CD14-positive monocyte (primary cell): Measurements from ENCODE around the gene ADGRL3. TPM values are rescaled to one million over a fixed set of nuclear protein-coding genes. Genes with fewer than 3 reads are reported as not detected.

Experiments
- DNase-seq, 3 donors: peaks; one replicate each; pipeline ENCODE4 v3.0.0-alpha.2; 2011 to 2022
- H2AFZ ChIP-seq: 2 replicates; pipeline ENCODE4 v1.6.0; 2012; ENCODE audit warnings: mild to moderate bottlenecking, low read depth, low read length, inconsistent platforms; ENCODE audit not compliant: insufficient read depth, poor library complexity, severe bottlenecking
- H3K27ac ChIP-seq, 2 donors: 1 replicate in 1 of 2; 2 replicates in 1 of 2; pipeline ENCODE4 v1.5.1; 2012 to 2013; ENCODE audit warnings: low read length in 2 of 2, control low read depth in 1 of 2, inconsistent platforms in 1 of 2, low read depth in 1 of 2, mild to moderate bottlenecking in 1 of 2
- H3K27me3 ChIP-seq, 2 donors: one replicate each; pipeline versions ENCODE4 v1.6.0 to v1.6.1; 2011 to 2013; ENCODE audit warnings: low read length in 2 of 2; ENCODE audit not compliant: control insufficient read depth in 2 of 2, insufficient read depth in 2 of 2
- H3K36me3 ChIP-seq, 2 donors: replicated peaks in 1 of 2; 1 replicate in 1 of 2; 2 replicates in 1 of 2; pipeline versions ENCODE4 v1.5.1 to v1.6.1; 2012 to 2013; ENCODE audit warnings: low read length in 2 of 2, control low read depth in 1 of 2, inconsistent platforms in 1 of 2, mild to moderate bottlenecking in 1 of 2; ENCODE audit not compliant: insufficient read depth in 2 of 2, control insufficient read depth in 1 of 2
- H3K4me1 ChIP-seq, 2 donors: 1 replicate in 1 of 2; 2 replicates in 1 of 2; pipeline versions ENCODE4 v1.5.1 to v1.6.1; 2012 to 2013; ENCODE audit warnings: low read length in 2 of 2, control low read depth in 1 of 2, inconsistent platforms in 1 of 2, mild to moderate bottlenecking in 1 of 2, moderate library complexity in 1 of 2; ENCODE audit not compliant: insufficient read depth in 2 of 2, control insufficient read depth in 1 of 2
- H3K4me2 ChIP-seq: replicated peaks from 2 replicates; pipeline ENCODE3; 2012; ENCODE audit warnings: low read length, moderate library complexity, mild to moderate bottlenecking; ENCODE audit not compliant: poor library complexity, severe bottlenecking; ENCODE audit errors: extremely low read depth
- H3K4me3 ChIP-seq, 3 experiments: fragments of 200-600 bp in 1 of 3; sonication (generic) in 1 of 3; replicated peaks in 1 of 3; 1 replicate in 2 of 3; 2 replicates in 1 of 3; pipeline ENCODE4 v1.5.1; 2011 to 2013; ENCODE audit warnings: low read length in 3 of 3, mild to moderate bottlenecking in 3 of 3, control low read depth in 2 of 3, low read depth in 2 of 3, inconsistent platforms in 1 of 3, moderate library complexity in 1 of 3
- H3K79me2 ChIP-seq: 2 replicates; pipeline ENCODE4 v1.6.0; 2012; ENCODE audit warnings: mild to moderate bottlenecking, control low read depth, inconsistent platforms, low read length, moderate library complexity; ENCODE audit not compliant: insufficient read depth
- H3K9ac ChIP-seq: 2 replicates; pipeline ENCODE4 v1.6.0; 2017; ENCODE audit warnings: low read length, mild to moderate bottlenecking; ENCODE audit not compliant: insufficient read depth, poor library complexity, severe bottlenecking
- H3K9me3 ChIP-seq, 2 donors: replicated peaks in 1 of 2; 1 replicate in 1 of 2; 2 replicates in 1 of 2; pipeline versions ENCODE4 v1.5.1 to v1.6.1; 2012 to 2013; ENCODE audit warnings: low read length in 2 of 2, control low read depth in 1 of 2; ENCODE audit not compliant: control insufficient read depth in 1 of 2, insufficient read depth in 1 of 2
- H4K20me1 ChIP-seq: 2 replicates; pipeline ENCODE4 v1.6.0; 2012; ENCODE audit warnings: mild to moderate bottlenecking, low read length, control low read depth, moderate library complexity; ENCODE audit not compliant: insufficient read depth
- H3K27ac Mint-ChIP-seq, 7 donors: one replicate each; pipeline ENCODE4 v1.8.0; 2020; ENCODE audit warnings: mild to moderate bottlenecking in 7 of 7, mixed read lengths in 7 of 7, moderate library complexity in 6 of 7, inconsistent platforms in 2 of 7
- H3K27me3 Mint-ChIP-seq, 3 donors: one replicate each; pipeline ENCODE4 v1.8.0; 2021 to 2022; ENCODE audit warnings: low read depth in 3 of 3, mild to moderate bottlenecking in 3 of 3, mixed read lengths in 3 of 3, moderate library complexity in 3 of 3, inconsistent platforms in 1 of 3
- H3K36me3 Mint-ChIP-seq, 2 donors: one replicate each; pipeline ENCODE4 v1.8.0; 2020; ENCODE audit warnings: mixed read lengths in 2 of 2, inconsistent platforms in 1 of 2, mild to moderate bottlenecking in 1 of 2
- H3K4me1 Mint-ChIP-seq: one replicate; pipeline ENCODE4 v1.8.0; 2020; ENCODE audit warnings: mild to moderate bottlenecking, mixed read lengths
- H3K4me3 Mint-ChIP-seq, 2 donors: one replicate each; pipeline ENCODE4 v1.8.0; 2020; ENCODE audit warnings: mild to moderate bottlenecking in 2 of 2, mixed read lengths in 2 of 2, moderate library complexity in 1 of 2
- H3K9me3 Mint-ChIP-seq, 7 donors: one replicate each; pipeline ENCODE4 v1.8.0; 2020 to 2022; ENCODE audit warnings: mixed read lengths in 7 of 7, mild to moderate bottlenecking in 6 of 7, moderate library complexity in 6 of 7, inconsistent platforms in 2 of 7
- CTCF ChIP-seq: fragments of 200-600 bp; IDR thresholded peaks from one replicate; pipeline ENCODE4 v1.8.0; 2022; ENCODE audit warnings: antibody characterized with exemption, mild to moderate bottlenecking
- WGBS: methylation state at CpG from one replicate; pipeline ENCODE4 v1.1.5; 2013; ENCODE audit warnings: missing lambda C conversion rate; ENCODE audit not compliant: insufficient coverage; 5-methylcytosine and 5-hydroxymethylcytosine counted together
- intact Hi-C, 2 donors: fragments of 100-400 bp; cut with micrococcal nuclease; formaldehyde crosslinking; loops; one replicate each; pipeline versions ENCODE4 v1.15.0 to v1.15.1; 2023
- polyA plus RNA-seq, 3 donors: library from polyadenylated mRNA; depleted of rRNA in 1 of 3; unstranded in 2 of 3; stranded (reverse) in 1 of 3; fragments of 300-500 nt in 2 of 3; fragments of >200 nt in 1 of 3; fragmentation: Illumina TruSeq in 2 of 3; gene quantifications; 1 replicate in 2 of 3; 2 replicates in 1 of 3; pipeline ENCODE4 v1.2.3, GENCODE V29; 2012 to 2021

The ADGRL3 gene
- polyA plus RNA-seq, 3 donors: not detected

GRCh38 chr4:61896634-61897033, 696.5 kb downstream of the ADGRL3 start:
- Mint-ChIP-seq H3K27ac (no peak overlapping the region), H3K4me1 (no peaks in the 10 kb centered on the region), H3K36me3 (no peaks in the 10 kb centered on the region), H3K27me3 (peaks cover 0 to 1% (median 0%) of the 10 kb centered on the region in 3 donors), H3K9me3 (peaks cover 1 to 11% (median 6%) of the 10 kb centered on the region in 7 donors), H3K4me3 (no peak overlapping the region)
- no peak overlapping the region for H3K27ac ChIP-seq
- no CpG with 5 or more reads among the region's 2 CpGs for WGBS
- no peaks in the 10 kb centered on the region for H3K79me2 ChIP-seq
- no peak for TF ChIP-seq CTCF
- DNase-seq: no peak
- no peak overlapping the region for H3K9ac ChIP-seq
- H3K4me1 ChIP-seq: no peaks in the 10 kb centered on the region
- H3K36me3 ChIP-seq: no peaks in the 10 kb centered on the region
- no peaks in the 10 kb centered on the region for H3K27me3 ChIP-seq
- H3K4me3 ChIP-seq: no peak overlapping the region
- H4K20me1 ChIP-seq: no peaks in the 10 kb centered on the region
- peaks cover 0 to 5% of the 10 kb centered on the region in 2 donors for H3K9me3 ChIP-seq
- H2AFZ ChIP-seq: no peak overlapping the region
- H3K4me2 ChIP-seq: no peak overlapping the region
- intact Hi-C loops: no loop called here

GRCh38 chr4:61909031-61909430, 708.9 kb downstream of the ADGRL3 start:
- Histone ChIP-seq H2AFZ (no peak overlapping the region), H3K79me2 (no peaks in the 10 kb centered on the region), H3K27me3 (no peaks in the 10 kb centered on the region), H3K9ac (no peak overlapping the region), H3K4me2 (no peak overlapping the region), H3K27ac (no peak overlapping the region), H4K20me1 (no peaks in the 10 kb centered on the region), H3K4me1 (no peaks in the 10 kb centered on the region), H3K36me3 (no peaks in the 10 kb centered on the region), H3K4me3 (no peak overlapping the region), H3K9me3 (no peaks in the 10 kb centered on the region)
- no peak for TF ChIP-seq CTCF
- DNase-seq: no peak
- intact Hi-C loops: no loop called here
- whole genome bisulfite sequencing: 100% methylated on average over 2 of the region's 4 CpGs
- Mint-ChIP-seq H3K9me3 (peaks cover 0 to 3% (median 0%) of the 10 kb centered on the region in 7 donors), H3K4me3 (no peak overlapping the region), H3K27me3 (no peaks in the 10 kb centered on the region), H3K36me3 (no peaks in the 10 kb centered on the region), H3K27ac (no peak overlapping the region), H3K4me1 (no peaks in the 10 kb centered on the region)
